Measurements from ENCODE around the gene AQP9. TPM values are rescaled to one million over a fixed set of nuclear protein-coding genes. Genes with fewer than 3 reads are reported as not detected.

Gene AQP9
- total and polyA plus RNA-seq, 12 donors, result 0.22 to 2.8 (median 0.84) TPM; not detected in 1

DNA sequence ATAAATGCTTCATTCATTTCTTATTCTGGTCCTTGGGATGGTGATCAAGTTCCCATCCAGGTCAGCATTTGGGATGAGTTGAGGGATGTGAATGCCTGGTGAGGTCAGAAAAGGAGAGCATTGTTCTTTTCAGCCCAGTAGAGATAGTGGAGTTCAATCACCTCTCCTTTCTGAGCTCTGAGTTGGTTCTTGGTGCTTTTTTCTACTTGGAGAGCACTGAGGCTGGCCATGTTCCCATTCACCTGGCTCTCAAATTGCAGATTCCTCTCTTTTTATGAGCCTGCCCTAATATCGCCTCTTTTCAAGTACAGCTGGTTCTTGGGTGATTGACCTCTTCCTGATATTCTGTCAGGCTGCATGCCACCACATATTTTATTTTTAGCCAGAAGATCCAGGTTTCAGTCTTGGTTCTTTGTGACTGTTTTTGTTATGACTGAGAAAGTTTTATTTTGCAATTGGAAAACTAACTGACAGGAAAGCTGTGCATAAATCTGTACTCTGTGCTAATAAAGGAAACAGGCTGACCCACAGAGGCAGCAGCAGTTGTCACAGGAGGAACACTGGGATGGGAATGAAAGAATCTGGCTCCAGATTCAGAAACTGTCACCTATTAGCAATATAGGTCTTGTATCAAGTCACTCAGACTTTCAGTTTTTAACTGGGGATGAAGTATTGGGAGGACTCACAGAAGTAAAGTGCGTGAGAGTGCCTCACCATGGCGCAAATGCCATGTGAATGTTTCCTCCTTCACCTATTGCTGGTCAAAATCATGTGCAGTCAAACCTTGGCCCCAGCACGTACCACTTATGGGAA is 10.7 kb downstream of the AQP9 start:
- TF ChIP-seq, protein P1, sequence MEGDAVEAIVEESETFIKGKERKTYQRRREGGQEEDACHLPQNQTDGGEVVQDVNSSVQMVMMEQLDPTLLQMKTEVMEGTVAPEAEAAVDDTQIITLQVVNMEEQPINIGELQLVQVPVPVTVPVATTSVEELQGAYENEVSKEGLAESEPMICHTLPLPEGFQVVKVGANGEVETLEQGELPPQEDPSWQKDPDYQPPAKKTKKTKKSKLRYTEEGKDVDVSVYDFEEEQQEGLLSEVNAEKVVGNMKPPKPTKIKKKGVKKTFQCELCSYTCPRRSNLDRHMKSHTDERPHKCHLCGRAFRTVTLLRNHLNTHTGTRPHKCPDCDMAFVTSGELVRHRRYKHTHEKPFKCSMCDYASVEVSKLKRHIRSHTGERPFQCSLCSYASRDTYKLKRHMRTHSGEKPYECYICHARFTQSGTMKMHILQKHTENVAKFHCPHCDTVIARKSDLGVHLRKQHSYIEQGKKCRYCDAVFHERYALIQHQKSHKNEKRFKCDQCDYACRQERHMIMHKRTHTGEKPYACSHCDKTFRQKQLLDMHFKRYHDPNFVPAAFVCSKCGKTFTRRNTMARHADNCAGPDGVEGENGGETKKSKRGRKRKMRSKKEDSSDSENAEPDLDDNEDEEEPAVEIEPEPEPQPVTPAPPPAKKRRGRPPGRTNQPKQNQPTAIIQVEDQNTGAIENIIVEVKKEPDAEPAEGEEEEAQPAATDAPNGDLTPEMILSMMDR (IDR thresholded peaks at IDR 0.05), result no peak
- no peak for TF ChIP-seq POLR2A (IDR thresholded peaks at IDR 0.05)
- H3K36me3 ChIP-seq (replicated peaks in 1 of 2), result no peaks in the 10 kb centered on the region
- H3K27ac ChIP-seq, result peak overlapping the region in 1 of 5 donors; percentile 36
- H3K4me3 ChIP-seq, result no peak overlapping the region
- peaks cover 0 to 8% of the 10 kb centered on the region in 2 donors for H3K4me1 ChIP-seq (replicated peaks in 1 of 2)
- 64 to 74% (median 70%) methylated on average over 4 of the region's 4 CpGs for WGBS, 4 donors
- intact Hi-C loops (cut with DNase I), result no loop called here
- no peaks in the 10 kb centered on the region for H3K27me3 ChIP-seq
- no peaks in the 10 kb centered on the region for H3K9me3 ChIP-seq (replicated peaks in 1 of 3)
- no peak for DNase-seq

DNA sequence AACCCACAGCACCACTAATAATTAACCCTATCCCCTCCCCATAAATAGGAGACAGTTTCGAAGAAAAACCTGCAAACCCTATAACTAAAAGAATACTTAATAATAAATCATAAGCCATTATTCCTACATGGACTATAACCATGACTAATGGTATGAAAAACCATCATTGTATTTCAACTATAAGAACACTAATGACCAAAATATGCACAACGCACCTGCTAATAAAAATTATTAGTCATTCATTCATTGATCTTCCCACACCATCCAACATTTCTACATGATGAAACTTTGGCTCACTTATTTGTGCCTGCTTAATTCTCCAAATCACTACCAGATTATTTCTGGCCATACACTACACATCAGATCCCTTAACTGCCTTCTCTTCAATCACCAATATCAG is 16.6 kb downstream of the AQP9 start:
- H3K9me3 ChIP-seq (replicated peaks in 1 of 3), result no peaks in the 10 kb centered on the region
- no peak for DNase-seq
- TF ChIP-seq, protein P1 (IDR thresholded peaks at IDR 0.05), result no peak
- no peak for TF ChIP-seq POLR2A (IDR thresholded peaks at IDR 0.05)
- 92 to 95% (median 94%) methylated on average over 2 of the region's 2 CpGs for WGBS, 4 donors
- intact Hi-C loops (cut with DNase I), result no loop called here
- no peaks in the 10 kb centered on the region for H3K27me3 ChIP-seq
- no peak overlapping the region for H3K27ac ChIP-seq
- H3K36me3 ChIP-seq (replicated peaks in 1 of 2), result no peaks in the 10 kb centered on the region
- H3K4me3 ChIP-seq, result no peak overlapping the region
- H3K4me1 ChIP-seq (replicated peaks in 1 of 2), result no peaks in the 10 kb centered on the region

DNA sequence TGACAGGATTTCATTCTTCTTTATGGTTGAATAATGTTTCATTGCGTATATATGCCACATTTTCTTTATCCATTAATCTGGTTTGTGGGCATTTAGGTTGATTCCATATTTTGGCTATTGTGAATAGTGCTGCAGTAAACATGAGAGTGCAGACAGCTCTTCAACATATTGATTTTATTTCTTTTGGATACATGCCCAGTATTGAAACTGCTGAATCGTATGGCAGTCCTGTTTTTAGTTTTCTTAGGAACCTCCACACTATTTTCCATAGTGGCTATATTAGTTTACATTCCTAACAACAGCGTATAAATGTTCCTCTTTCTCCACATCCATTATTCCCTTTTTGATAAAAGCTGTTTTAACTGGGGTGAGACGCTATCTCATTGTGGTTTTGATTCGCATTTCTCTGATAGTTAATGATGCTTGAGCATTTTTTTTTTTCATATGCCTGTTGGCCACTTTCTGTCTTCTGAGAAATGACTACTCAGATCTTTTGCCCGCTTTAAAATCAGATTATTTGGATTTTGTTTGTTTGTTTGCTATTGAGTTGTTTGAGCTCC is 21.7 kb downstream of the AQP9 start:
- TF ChIP-seq, protein P1 (IDR thresholded peaks at IDR 0.05), result no peak
- TF ChIP-seq POLR2A (IDR thresholded peaks at IDR 0.05), result no peak
- WGBS, 4 donors, result 80 to 85% (median 83%) methylated on average over 6 of the region's 6 CpGs
- intact Hi-C loops (cut with DNase I), result no loop called here

DNA sequence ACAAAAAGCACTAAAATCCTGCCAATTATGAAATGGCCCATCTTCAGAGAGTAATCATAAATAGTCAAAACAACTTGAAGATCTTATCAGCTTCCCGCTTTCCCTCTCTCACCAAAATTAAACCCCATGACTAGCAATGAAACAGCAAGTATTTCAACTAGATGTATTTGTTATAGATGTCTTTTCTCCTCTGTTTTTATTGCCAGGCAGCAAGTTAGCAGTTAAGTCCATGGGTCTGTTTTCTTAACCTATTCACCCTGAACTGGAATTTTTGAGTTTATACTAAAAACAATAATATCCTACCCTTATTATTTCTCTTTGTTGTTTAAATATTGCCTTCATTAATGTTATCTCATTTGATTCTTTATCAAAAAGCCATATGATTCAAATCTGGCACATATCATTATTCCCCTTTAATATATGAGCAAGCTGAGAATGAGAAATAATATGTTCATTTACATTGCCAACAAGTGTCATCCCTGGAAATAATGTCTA is 23.3 kb downstream of the AQP9 start:
- Histone ChIP-seq H3K36me3 (replicated peaks in 1 of 2) (no peaks in the 10 kb centered on the region), H3K27me3 (peaks cover 7% of the 10 kb centered on the region), H3K9me3 (replicated peaks in 1 of 3) (no peaks in the 10 kb centered on the region), H3K4me1 (replicated peaks in 1 of 2) (no peaks in the 10 kb centered on the region), H3K27ac (no peak overlapping the region), H3K4me3 (no peak overlapping the region)
- intact Hi-C loops (cut with DNase I), result no loop called here
- 45 to 79% (median 72%) methylated on average over 1 of the region's 1 CpG for WGBS, 4 donors
- no peak for DNase-seq
- TF ChIP-seq, protein P1 (IDR thresholded peaks at IDR 0.05), result no peak
- TF ChIP-seq POLR2A (IDR thresholded peaks at IDR 0.05), result no peak

More for the DNA sequence above, 21.7 kb downstream of the AQP9 start:
- Histone ChIP-seq H3K4me1 (replicated peaks in 1 of 2) (no peaks in the 10 kb centered on the region), H3K36me3 (replicated peaks in 1 of 2) (no peaks in the 10 kb centered on the region), H3K27ac (no peak overlapping the region), H3K27me3 (peaks cover 7% of the 10 kb centered on the region), H3K4me3 (no peak overlapping the region), H3K9me3 (replicated peaks in 1 of 3) (no peaks in the 10 kb centered on the region)
- DNase-seq, result no peak
